Endothelial cell of umbilical vein (primary cell): Measurements from ENCODE around the gene MSANTD2. TPM values are rescaled to one million over a fixed set of nuclear protein-coding genes. Genes with fewer than 3 reads are reported as not detected.

ENCODE experiments used
- BruUV-seq: library from RNA; stranded (reverse); fragments of 400-500 nt; replicated peaks from 2 replicates; lab custom pipeline; 2021; lab: Mats Ljungman, UMichigan
- CTCF ChIA-PET: fragments of 300-600, 350-600 bp; sonication (Branson Sonifier 250); formaldehyde crosslinking; loops from one replicate; lab custom pipeline; 2021; ENCODE audit warnings: antibody characterized with exemption, inconsistent platforms; lab: Charles Lee
- POLR2A ChIA-PET: fragments of 300-600, 350-600 bp; sonication (Branson Sonifier 250); formaldehyde crosslinking; loops from one replicate; lab custom pipeline; 2021; ENCODE audit warnings: antibody characterized with exemption, inconsistent platforms; lab: Charles Lee
- DNase-seq: peaks from one replicate; pipeline ENCODE4 v3.0.0-alpha.2; 2011; ENCODE audit warnings: low read depth, low spot score
- FAIRE-seq: peaks from 2 replicates; lab custom pipeline; 2011; peaks lifted over from hg19 to GRCh38; lab: Jason Lieb, UNC
- H2AFZ ChIP-seq: 2 replicates; pipeline ENCODE4 v1.6.0; 2012; ENCODE audit warnings: low read depth, low read length, control low read depth, inconsistent platforms
- H3K27ac ChIP-seq: 2 replicates; pipeline ENCODE4 v1.5.1; 2011; ENCODE audit warnings: low read depth, mild to moderate bottlenecking, control low read depth, low read length, moderate library complexity; ENCODE audit not compliant: insufficient read depth
- H3K27me3 ChIP-seq, 2 experiments: 2 replicates each; pipeline versions ENCODE4 v1.6.0 to v1.6.1; 2011; ENCODE audit warnings: low read length in 2 of 2, mixed read lengths in 1 of 2; ENCODE audit not compliant: control insufficient read depth in 2 of 2, insufficient read depth in 2 of 2
- H3K36me3 ChIP-seq, 2 experiments: 2 replicates in 1 of 2; 3 replicates in 1 of 2; pipeline ENCODE4 v1.5.1; 2011; ENCODE audit warnings: low read length in 2 of 2, mild to moderate bottlenecking in 1 of 2, moderate library complexity in 1 of 2; ENCODE audit not compliant: control insufficient read depth in 2 of 2, insufficient read depth in 2 of 2; ENCODE audit errors: extremely low read depth in 1 of 2
- H3K4me1 ChIP-seq: 3 replicates; pipeline ENCODE4 v1.5.1; 2011; ENCODE audit warnings: mild to moderate bottlenecking, low read length; ENCODE audit not compliant: control insufficient read depth, insufficient read depth; ENCODE audit errors: extremely low read depth
- H3K4me2 ChIP-seq: 2 replicates; pipeline ENCODE4 v1.6.1; 2011; ENCODE audit warnings: low read length, control low read depth, mixed read lengths; ENCODE audit not compliant: insufficient read depth
- H3K4me3 ChIP-seq, 3 experiments: fragments of 200-600 bp in 1 of 3; sonication (generic), shearing (Covaris generic) in 1 of 3; replicated peaks in 1 of 3; 2 replicates each; pipeline ENCODE4 v1.5.1; 2011 to 2016; ENCODE audit warnings: control low read depth in 3 of 3, low read length in 3 of 3, mild to moderate bottlenecking in 2 of 3, inconsistent platforms in 1 of 3, low read depth in 1 of 3, moderate library complexity in 1 of 3; ENCODE audit not compliant: insufficient read depth in 1 of 3
- H3K79me2 ChIP-seq: 2 replicates; pipeline ENCODE4 v1.6.0; 2012; ENCODE audit warnings: low read length, inconsistent platforms; ENCODE audit not compliant: control insufficient read depth, insufficient read depth
- H3K9ac ChIP-seq: replicated peaks from 2 replicates; pipeline ENCODE3; 2011; ENCODE audit warnings: low read length, control low read depth; ENCODE audit not compliant: insufficient read depth; ENCODE audit errors: extremely low read depth
- H3K9me1 ChIP-seq: replicated peaks from 3 replicates; pipeline ENCODE4 v1.6.0; 2011; ENCODE audit warnings: mild to moderate bottlenecking, low read length; ENCODE audit not compliant: control insufficient read depth, insufficient read depth; ENCODE audit errors: extremely low read depth
- H3K9me3 ChIP-seq: replicated peaks from 2 replicates; pipeline ENCODE4 v1.5.1; 2012; ENCODE audit warnings: low read length, inconsistent platforms; ENCODE audit not compliant: control insufficient read depth, insufficient read depth
- H4K20me1 ChIP-seq: replicated peaks from 2 replicates; pipeline ENCODE3; 2011; ENCODE audit warnings: mild to moderate bottlenecking, low read length; ENCODE audit not compliant: control insufficient read depth, insufficient read depth; ENCODE audit errors: extremely low read depth
- EZH2 ChIP-seq: IDR thresholded peaks from 2 replicates; pipeline ENCODE4 v1.6.1; 2012; ENCODE audit warnings: borderline replicate concordance, low read depth, mild to moderate bottlenecking, moderate library complexity, low read length, inconsistent platforms; ENCODE audit not compliant: severe bottlenecking
- FOS ChIP-seq: IDR thresholded peaks from 2 replicates; pipeline ENCODE4 v1.6.1; 2011; ENCODE audit warnings: mild to moderate bottlenecking, low read length, moderate library complexity, borderline replicate concordance; ENCODE audit not compliant: insufficient read depth
- GATA2 ChIP-seq: IDR thresholded peaks from 2 replicates; pipeline ENCODE4 v1.7.0; 2011; ENCODE audit warnings: low read depth, mild to moderate bottlenecking, moderate library complexity, mixed read lengths, low read length; ENCODE audit not compliant: insufficient read length, insufficient read depth
- JUN ChIP-seq: IDR thresholded peaks from 2 replicates; pipeline ENCODE4 v1.6.1; 2011; ENCODE audit warnings: borderline replicate concordance, low read depth; ENCODE audit not compliant: insufficient read length, insufficient read depth
- MAX ChIP-seq: IDR thresholded peaks from 2 replicates; pipeline ENCODE4 v1.6.1; 2011; ENCODE audit not compliant: insufficient read depth, insufficient read length
- MYC ChIP-seq: IDR thresholded peaks from one replicate; pipeline ENCODE4 v1.6.1; 2011; ENCODE audit warnings: mild to moderate bottlenecking, low read depth, low read length
- POLR2A ChIP-seq: IDR thresholded peaks from 2 replicates; pipeline ENCODE4 v1.6.1; 2012; ENCODE audit warnings: low read depth, mild to moderate bottlenecking, control low read depth, low read length
- POLR2AphosphoS5 ChIP-seq: IDR thresholded peaks from 2 replicates; pipeline ENCODE4 v1.6.1; 2012; ENCODE audit warnings: low read depth, mild to moderate bottlenecking, control low read depth, low read length, moderate library complexity; ENCODE audit not compliant: insufficient read depth
- dilution Hi-C: fragments of 300-500 bp; cut with MboI; formaldehyde crosslinking; loops from one replicate; pipeline ENCODE4 v1.15.0; 2019; ENCODE audit warnings: low sequenced_read_pairs; ENCODE audit not compliant: extremely low pct_ligation_motif_present
- intact Hi-C: fragments of 100-400 bp; cut with micrococcal nuclease; formaldehyde crosslinking; loops from one replicate; pipeline ENCODE4 v1.10.0; 2022
- polyA plus RNA-seq, 4 experiments: library from polyadenylated mRNA; depleted of rRNA in 3 of 4; stranded (reverse) in 3 of 4; unstranded in 1 of 4; fragments of >200 nt; gene quantifications; 2 replicates each; pipeline versions ENCODE4 v1.2.1 to v1.2.3, GENCODE V29; 2011 to 2012; ENCODE audit warnings: missing spikeins in 1 of 4
- total RNA-seq: library from RNA; stranded (reverse); gene quantifications from 2 replicates; pipeline ENCODE4 v1.2.3, GENCODE V29; 2021
- TF ChIP-seq, protein P1 (sequence below), 2 donors: IDR thresholded peaks; 1 replicate in 1 of 2; 2 replicates in 1 of 2; pipeline ENCODE4 v1.5.1; 2011; ENCODE audit warnings: low read length in 2 of 2, mild to moderate bottlenecking in 2 of 2, moderate library complexity in 2 of 2, control low read depth in 1 of 2, inconsistent platforms in 1 of 2, low read depth in 1 of 2; ENCODE audit not compliant: insufficient read depth in 1 of 2; ENCODE audit errors: extremely low read depth in 1 of 2

Gene MSANTD2
- total and polyA plus RNA-seq, 2 donors (not counting 3 experiments of a cell fraction or from before 2014, with no cell fraction given), result 5.5 to 23.2 TPM

- Histone ChIP-seq H4K20me1 (no peaks in the 10 kb centered on the region), H3K4me2 (no peak overlapping the region), H3K9me1 (no peaks in the 10 kb centered on the region), H2AFZ (no peak overlapping the region), H3K9ac (no peak overlapping the region), H3K27me3 (peaks cover 7 to 8% of the 10 kb centered on the region in 2 experiments), H3K79me2 (peaks cover 2% of the 10 kb centered on the region), H3K9me3 (no peaks in the 10 kb centered on the region), H3K4me3 (no peak overlapping the region), H3K27ac (no peak overlapping the region), H3K36me3 (no peaks in the 10 kb centered on the region), H3K4me1 (peaks cover 13% of the 10 kb centered on the region)
- no peak for TF ChIP-seq GATA2
- TF ChIP-seq EZH2, result no peak
- TF ChIP-seq POLR2AphosphoS5, result no peak
- no peak for TF ChIP-seq FOS
- no peak for TF ChIP-seq JUN
- TF ChIP-seq, protein P1, sequence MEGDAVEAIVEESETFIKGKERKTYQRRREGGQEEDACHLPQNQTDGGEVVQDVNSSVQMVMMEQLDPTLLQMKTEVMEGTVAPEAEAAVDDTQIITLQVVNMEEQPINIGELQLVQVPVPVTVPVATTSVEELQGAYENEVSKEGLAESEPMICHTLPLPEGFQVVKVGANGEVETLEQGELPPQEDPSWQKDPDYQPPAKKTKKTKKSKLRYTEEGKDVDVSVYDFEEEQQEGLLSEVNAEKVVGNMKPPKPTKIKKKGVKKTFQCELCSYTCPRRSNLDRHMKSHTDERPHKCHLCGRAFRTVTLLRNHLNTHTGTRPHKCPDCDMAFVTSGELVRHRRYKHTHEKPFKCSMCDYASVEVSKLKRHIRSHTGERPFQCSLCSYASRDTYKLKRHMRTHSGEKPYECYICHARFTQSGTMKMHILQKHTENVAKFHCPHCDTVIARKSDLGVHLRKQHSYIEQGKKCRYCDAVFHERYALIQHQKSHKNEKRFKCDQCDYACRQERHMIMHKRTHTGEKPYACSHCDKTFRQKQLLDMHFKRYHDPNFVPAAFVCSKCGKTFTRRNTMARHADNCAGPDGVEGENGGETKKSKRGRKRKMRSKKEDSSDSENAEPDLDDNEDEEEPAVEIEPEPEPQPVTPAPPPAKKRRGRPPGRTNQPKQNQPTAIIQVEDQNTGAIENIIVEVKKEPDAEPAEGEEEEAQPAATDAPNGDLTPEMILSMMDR (IDR thresholded peaks at IDR 0.05; ENCODE audit: extremely low read depth in 1 of 2, insufficient read depth in 1 of 2, low read depth in 1 of 2, low read length in 2 of 2), result no peak
- TF ChIP-seq MYC, result no peak
- no peak for TF ChIP-seq POLR2A
- TF ChIP-seq MAX, result no peak
- intact Hi-C loops (no loop called here), dilution Hi-C loops (no loop called here)
- no TSS peak for BruUV-seq
- CTCF ChIA-PET, result interaction anchor here (0.7 to 3.4 kb wide), 6 partner anchors 10 to 124 kb away, joined by 3 to 9 read pairs (median 4); no protein-coding TSS in a partner anchor
- POLR2A ChIA-PET, result no interaction called here
- DNase-seq (no peak), FAIRE-seq (no peak)
These were observed 63.5 kb downstream of the MSANTD2 start for GRCh38 chr11:124736736-124737135.
